DND-41 (cell line): Measurements from ENCODE around the gene ACBD4.

Experiments used
- ATAC-seq: fragments of 200-7000 bp; cut with Tn5 transposase; 3 replicates; pipeline ENCODE4 v1.9.1; 2021; ENCODE audit warnings: low read depth; ENCODE audit not compliant: insufficient read depth
- DNase-seq: peaks from one replicate; pipeline ENCODE4 v3.0.0-alpha.2; 2020
- H2AFZ ChIP-seq: 2 replicates; pipeline ENCODE4 v1.6.0; 2012; ENCODE audit warnings: low read depth, low read length
- H3K27ac ChIP-seq: 2 replicates; pipeline ENCODE4 v1.5.1; 2012; ENCODE audit warnings: low read length, inconsistent platforms
- H3K27me3 ChIP-seq: fragments of 200-600 bp; sonication (generic); 2 replicates; pipeline ENCODE4 v1.6.0; 2012; ENCODE audit warnings: low read length, mild to moderate bottlenecking, inconsistent platforms; ENCODE audit not compliant: insufficient read depth, poor library complexity
- H3K36me3 ChIP-seq: 2 replicates; pipeline ENCODE4 v1.5.1; 2012; ENCODE audit warnings: low read length, inconsistent platforms; ENCODE audit not compliant: insufficient read depth
- H3K4me1 ChIP-seq: 2 replicates; pipeline ENCODE4 v1.5.1; 2012; ENCODE audit warnings: mild to moderate bottlenecking, low read length; ENCODE audit not compliant: insufficient read depth
- H3K4me2 ChIP-seq: 2 replicates; pipeline ENCODE4 v1.6.0; 2012; ENCODE audit warnings: mild to moderate bottlenecking, moderate library complexity, low read length, inconsistent platforms; ENCODE audit not compliant: insufficient read depth
- H3K4me3 ChIP-seq, 2 experiments: fragments of 200-600 bp in 1 of 2; shearing (Covaris generic) in 1 of 2; 2 replicates each; pipeline ENCODE4 v1.5.1; 2012 to 2016; ENCODE audit warnings: inconsistent platforms in 2 of 2, low read length in 2 of 2, mild to moderate bottlenecking in 2 of 2, low read depth in 1 of 2, moderate library complexity in 1 of 2
- H3K79me2 ChIP-seq: 2 replicates; pipeline ENCODE4 v1.6.0; 2012; ENCODE audit warnings: low read length, inconsistent platforms; ENCODE audit not compliant: insufficient read depth
- H3K9ac ChIP-seq: 2 replicates; pipeline ENCODE4 v1.6.0; 2012; ENCODE audit warnings: low read depth, mild to moderate bottlenecking, inconsistent platforms, low read length, moderate library complexity
- H3K9me3 ChIP-seq: 2 replicates; pipeline ENCODE4 v1.5.1; 2012; ENCODE audit warnings: low read length, moderate library complexity, mild to moderate bottlenecking, inconsistent platforms; ENCODE audit not compliant: insufficient read depth, severe bottlenecking
- H4K20me1 ChIP-seq: 2 replicates; pipeline ENCODE4 v1.6.0; 2012; ENCODE audit warnings: low read length; ENCODE audit not compliant: insufficient read depth
- EZH2 ChIP-seq: IDR thresholded peaks from 3 replicates; pipeline ENCODE4 v1.6.1; 2012; ENCODE audit warnings: borderline replicate concordance, low read depth, mild to moderate bottlenecking, moderate library complexity, low read length, inconsistent platforms; ENCODE audit not compliant: severe bottlenecking
- TF ChIP-seq, protein P1 (sequence below): IDR thresholded peaks from 2 replicates; pipeline ENCODE4 v1.5.1; 2012; ENCODE audit warnings: borderline replicate concordance, low read length, moderate library complexity, mild to moderate bottlenecking; ENCODE audit not compliant: poor library complexity, severe bottlenecking; ENCODE audit errors: extremely low read depth

The ACBD4 gene

DNA sequence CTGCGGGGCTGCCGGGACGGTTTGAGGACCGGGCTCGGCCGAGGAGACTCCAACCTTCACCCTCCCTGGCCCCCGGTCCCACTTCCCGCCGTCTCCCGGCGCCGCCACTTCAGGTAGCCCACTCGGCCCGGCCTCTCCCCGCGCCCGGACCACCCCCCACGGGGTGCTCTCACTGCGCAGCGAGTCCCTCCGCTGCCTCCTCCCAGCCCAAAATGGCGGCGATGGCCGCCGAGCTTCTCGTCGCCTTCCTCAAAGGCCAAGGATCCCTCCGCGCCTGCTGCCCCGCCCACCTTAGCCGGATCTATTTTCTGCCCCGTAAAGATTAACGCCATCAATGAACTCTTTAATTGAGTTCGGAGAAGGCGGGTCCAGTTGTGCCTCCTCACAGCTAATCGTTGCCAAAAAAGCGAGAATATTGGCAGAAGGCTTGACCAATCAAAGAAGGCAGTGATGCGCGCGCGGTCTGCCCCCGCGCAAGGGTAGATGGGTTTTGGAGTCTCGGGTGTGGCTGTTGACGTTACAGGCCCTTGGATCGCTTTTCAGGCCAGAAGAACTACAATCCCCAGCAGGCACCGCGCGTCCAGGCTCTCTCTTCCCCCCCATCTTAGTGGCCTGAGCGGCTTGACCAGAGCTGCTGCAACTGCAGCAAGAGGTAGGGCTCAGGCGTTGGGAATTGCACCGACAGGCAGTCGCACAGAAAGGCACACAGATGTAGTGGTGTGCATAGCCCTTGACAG lies 26.0 kb downstream of the ACBD4 start, which contains the start of gene HEXIM2:
Gene HEXIM2, plus strand, starts transcription at position 588 of the 737 bp plus-strand sequence. CDS start 919 bp downstream, outside the sequence.
- Histone ChIP-seq H3K79me2 (peaks cover 48% of the 10 kb centered on the region), H3K4me1 (peaks cover 29% of the 10 kb centered on the region), H3K36me3 (peaks cover 5% of the 10 kb centered on the region; the same call in 1 of the 2 replicates), H3K9me3 (no peaks in the 10 kb centered on the region), H3K27ac (peak within 1 kb of the TSS; percentile 89), H3K27me3 (no peaks in the 10 kb centered on the region), H4K20me1 (peaks cover 7% of the 10 kb centered on the region; the same call in 1 of the 2 replicates), H3K9ac (peak within 1 kb of the TSS; percentile 91), H3K4me3 (peak within 1 kb of the TSS; percentile 53 to 87; a peak in 3 of 4 replicates), H3K4me2 (peak within 1 kb of the TSS; percentile 77), H2AFZ (peak within 1 kb of the TSS; percentile 88)
- TF ChIP-seq EZH2 = no peak
- TF ChIP-seq, protein P1, sequence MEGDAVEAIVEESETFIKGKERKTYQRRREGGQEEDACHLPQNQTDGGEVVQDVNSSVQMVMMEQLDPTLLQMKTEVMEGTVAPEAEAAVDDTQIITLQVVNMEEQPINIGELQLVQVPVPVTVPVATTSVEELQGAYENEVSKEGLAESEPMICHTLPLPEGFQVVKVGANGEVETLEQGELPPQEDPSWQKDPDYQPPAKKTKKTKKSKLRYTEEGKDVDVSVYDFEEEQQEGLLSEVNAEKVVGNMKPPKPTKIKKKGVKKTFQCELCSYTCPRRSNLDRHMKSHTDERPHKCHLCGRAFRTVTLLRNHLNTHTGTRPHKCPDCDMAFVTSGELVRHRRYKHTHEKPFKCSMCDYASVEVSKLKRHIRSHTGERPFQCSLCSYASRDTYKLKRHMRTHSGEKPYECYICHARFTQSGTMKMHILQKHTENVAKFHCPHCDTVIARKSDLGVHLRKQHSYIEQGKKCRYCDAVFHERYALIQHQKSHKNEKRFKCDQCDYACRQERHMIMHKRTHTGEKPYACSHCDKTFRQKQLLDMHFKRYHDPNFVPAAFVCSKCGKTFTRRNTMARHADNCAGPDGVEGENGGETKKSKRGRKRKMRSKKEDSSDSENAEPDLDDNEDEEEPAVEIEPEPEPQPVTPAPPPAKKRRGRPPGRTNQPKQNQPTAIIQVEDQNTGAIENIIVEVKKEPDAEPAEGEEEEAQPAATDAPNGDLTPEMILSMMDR = no peak
- DNase-seq (peak; percentile 99), ATAC-seq (peak; percentile 90)

DNA sequence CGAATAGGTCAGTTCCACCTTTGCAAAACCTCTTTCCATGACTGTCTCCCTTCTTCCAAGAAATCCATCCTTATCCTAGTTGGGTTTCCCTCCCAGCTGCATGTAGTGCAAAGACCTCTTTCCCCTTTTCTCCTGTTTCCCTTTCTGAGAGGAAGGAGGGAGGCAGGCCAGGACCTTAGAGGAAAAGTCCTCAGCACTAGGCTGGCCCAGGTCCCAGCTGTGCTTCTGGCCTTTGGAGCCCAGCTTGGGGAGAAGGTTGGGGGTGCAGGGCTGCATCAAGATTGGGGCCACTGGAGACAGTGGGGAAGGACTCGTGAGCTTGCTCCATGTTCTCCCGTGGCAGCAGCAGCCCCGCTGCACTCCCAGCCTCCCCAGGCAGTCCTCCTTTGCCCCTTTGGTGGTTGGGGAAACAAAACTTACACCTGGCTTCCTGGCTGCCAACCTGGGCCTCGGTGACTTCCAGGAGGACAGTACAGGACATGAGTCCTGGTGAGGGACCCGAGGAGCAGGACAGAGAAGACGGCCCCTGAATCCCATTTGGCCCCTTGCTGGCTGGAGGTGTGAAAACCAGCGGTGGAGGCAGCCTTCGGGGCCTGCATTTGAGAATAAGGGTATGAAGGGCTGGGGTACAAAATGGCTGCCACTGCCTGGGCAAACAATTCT lies 26.7 kb downstream of the ACBD4 start:
- peak overlapping the region; percentile 72 for H3K27ac ChIP-seq
- DNase-seq (no peak), ATAC-seq (no peak)
- H3K79me2 ChIP-seq = peaks cover 45% of the 10 kb centered on the region
- peaks cover 29% of the 10 kb centered on the region for H3K4me1 ChIP-seq
- H3K9me3 ChIP-seq = no peaks in the 10 kb centered on the region
- peak overlapping the region; percentile 16 to 87; a peak in 3 of 4 replicates for H3K4me3 ChIP-seq
- peaks cover 5% of the 10 kb centered on the region; the same call in 1 of the 2 replicates for H3K36me3 ChIP-seq
- H3K9ac ChIP-seq = peak overlapping the region; percentile 91
- peaks cover 7% of the 10 kb centered on the region; the same call in 1 of the 2 replicates for H4K20me1 ChIP-seq
- H3K4me2 ChIP-seq = peak overlapping the region; percentile 76
- H2AFZ ChIP-seq = peak overlapping the region; percentile 88
- no peak for TF ChIP-seq EZH2
- TF ChIP-seq, protein P1 = no peak
- H3K27me3 ChIP-seq = no peaks in the 10 kb centered on the region

DNA sequence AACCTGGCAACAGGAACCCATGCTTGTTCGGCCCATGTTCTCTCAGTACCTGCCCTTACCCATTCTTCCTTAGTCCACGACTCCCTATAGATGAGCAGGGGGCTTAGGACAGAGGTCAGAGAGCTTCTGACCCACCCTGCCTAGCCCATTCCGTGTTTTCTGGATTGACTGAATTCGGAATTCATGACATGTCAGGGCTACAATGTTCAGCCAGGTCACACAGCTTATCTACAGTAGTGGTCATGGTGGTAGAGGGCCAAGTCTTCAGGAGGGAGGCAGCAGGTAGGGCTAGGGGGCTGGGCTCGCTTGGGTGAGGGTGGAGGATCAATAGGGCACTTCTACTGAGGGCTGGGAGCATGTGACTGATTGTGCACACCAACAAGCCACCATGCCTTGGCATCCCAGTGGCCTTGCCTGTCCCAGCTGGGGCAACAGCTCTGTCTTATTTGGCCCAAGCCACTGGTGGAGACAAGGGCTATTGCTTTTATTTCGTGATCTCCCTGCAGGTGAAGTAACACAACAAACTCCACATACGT lies 29.3 kb downstream of the ACBD4 start:
- Histone ChIP-seq H3K79me2 (peaks cover 24% of the 10 kb centered on the region), H3K27me3 (no peaks in the 10 kb centered on the region), H3K27ac (no peak overlapping the region), H3K36me3 (peaks cover 4% of the 10 kb centered on the region; the same call in 1 of the 2 replicates), H3K9me3 (no peaks in the 10 kb centered on the region), H3K9ac (no peak overlapping the region), H4K20me1 (peaks cover 5% of the 10 kb centered on the region; the same call in 1 of the 2 replicates), H3K4me3 (no peak overlapping the region), H3K4me1 (peaks cover 21% of the 10 kb centered on the region), H3K4me2 (no peak overlapping the region), H2AFZ (no peak overlapping the region)
- DNase-seq (no peak), ATAC-seq (no peak)
- no peak for TF ChIP-seq EZH2
- TF ChIP-seq, protein P1 = no peak
